ENCODE measurements around the gene CENPX.

Gene CENPX

GRCh38 chr17:82000803-82001570 lies 21.7 kb downstream of the CENPX start:
- 0 out of 2 replicates have a peak, but pooled peaks have one; percentile 6 for TF ChIP-seq CTCF (IDR thresholded peaks at IDR 0.05; ENCODE audit: low read depth, low read length)
- Histone ChIP-seq H3K4me3 (ENCODE audit: low read depth, low read length) (no peak overlapping the region), H3K27ac (peak overlapping the region; percentile 60), H3K27me3 (ENCODE audit: insufficient read depth, low read depth, severe bottlenecking) (no peaks in the 10 kb centered on the region), H3K9me3 (ENCODE audit: severe bottlenecking) (no peaks in the 10 kb centered on the region), H3K36me3 (peaks cover 14% of the 10 kb centered on the region)
- DNase-seq, result peak; percentile 81

GRCh38 chr17:81999976-82000802 lies 22.5 kb downstream of the CENPX start:
- no peaks in the 10 kb centered on the region for H3K27me3 ChIP-seq (ENCODE audit: insufficient read depth, low read depth, severe bottlenecking)
- no peak for TF ChIP-seq CTCF (IDR thresholded peaks at IDR 0.05; ENCODE audit: low read depth, low read length)
- H3K9me3 ChIP-seq (ENCODE audit: severe bottlenecking), result no peaks in the 10 kb centered on the region
- no peak overlapping the region for H3K4me3 ChIP-seq (ENCODE audit: low read depth, low read length)
- H3K27ac ChIP-seq, result peak overlapping the region; percentile 60
- DNase-seq, result no peak
- peaks cover 14% of the 10 kb centered on the region for H3K36me3 ChIP-seq

GRCh38 chr17:81999587-81999975 lies 23.1 kb downstream of the CENPX start:
- H3K27ac ChIP-seq, result no peak overlapping the region
- no peak for DNase-seq
- H3K36me3 ChIP-seq, result peaks cover 18% of the 10 kb centered on the region
- TF ChIP-seq CTCF (IDR thresholded peaks at IDR 0.05; ENCODE audit: low read depth, low read length), result no peak
- H3K9me3 ChIP-seq (ENCODE audit: severe bottlenecking), result no peaks in the 10 kb centered on the region
- no peaks in the 10 kb centered on the region for H3K27me3 ChIP-seq (ENCODE audit: insufficient read depth, low read depth, severe bottlenecking)
- H3K4me3 ChIP-seq (ENCODE audit: low read depth, low read length), result no peak overlapping the region

- no peak for DNase-seq
- TF ChIP-seq CTCF (IDR thresholded peaks at IDR 0.05; ENCODE audit: low read depth, low read length), result no peak
- Histone ChIP-seq H3K4me3 (ENCODE audit: low read depth, low read length) (no peak overlapping the region), H3K27ac (no peak overlapping the region), H3K36me3 (peaks cover 25% of the 10 kb centered on the region), H3K27me3 (ENCODE audit: insufficient read depth, low read depth, severe bottlenecking) (no peaks in the 10 kb centered on the region), H3K9me3 (ENCODE audit: severe bottlenecking) (no peaks in the 10 kb centered on the region)
These were observed 23.8 kb downstream of the CENPX start for GRCh38 chr17:81998691-81999438.

- no peak for TF ChIP-seq CTCF (IDR thresholded peaks at IDR 0.05; ENCODE audit: low read depth, low read length)
- no peaks in the 10 kb centered on the region for H3K27me3 ChIP-seq (ENCODE audit: insufficient read depth, low read depth, severe bottlenecking)
These were observed 24.5 kb downstream of the CENPX start for GRCh38 chr17:81998212-81998611.

More at GRCh38 chr17:81998212-81998611, 24.5 kb downstream of the CENPX start:
- H3K36me3 ChIP-seq, result peaks cover 31% of the 10 kb centered on the region
- no peak for DNase-seq
- no peak overlapping the region for H3K4me3 ChIP-seq (ENCODE audit: low read depth, low read length)
- H3K27ac ChIP-seq, result no peak overlapping the region
- H3K9me3 ChIP-seq (ENCODE audit: severe bottlenecking), result no peaks in the 10 kb centered on the region

Data from WERI-Rb-1 (cell line).